SK-N-SH (cell line): Measurements from ENCODE around the gene DNAL4. TPM values are rescaled to one million over a fixed set of nuclear protein-coding genes. Genes with fewer than 3 reads are reported as not detected.

Experiments
- CTCF ChIA-PET: fragments of 300-600, 350-600 bp; formaldehyde crosslinking; extraction: SDS; loops from one replicate; lab custom pipeline; 2021; lab: Yijun Ruan, JAX
- POLR2A ChIA-PET: fragments of 350-600 bp; sonication (Branson Sonifier 250); formaldehyde crosslinking; extraction: SDS; loops from one replicate; lab custom pipeline; 2020; ENCODE audit warnings: antibody characterized with exemption, inconsistent platforms; lab: Yijun Ruan, JAX
- DNase-seq: peaks from one replicate; pipeline ENCODE4 v3.0.0; 2012
- H2AFZ ChIP-seq: fragments of 200-600 bp; sonication (generic); 2 replicates; pipeline ENCODE4 v1.8.1; 2016; ENCODE audit warnings: antibody characterized with exemption, mild to moderate bottlenecking, low read depth
- H3F3A ChIP-seq: fragments of 200-600 bp; sonication (generic); replicated peaks from 2 replicates; pipeline ENCODE3; 2016; ENCODE audit warnings: antibody characterized with exemption, mild to moderate bottlenecking; ENCODE audit not compliant: insufficient read depth
- H3K27ac ChIP-seq, 2 experiments: fragments of 200-500 bp in 1 of 2; fragments of 200-600 bp in 1 of 2; sonication (Bioruptor generic) in 1 of 2; sonication (generic), shearing (Covaris generic) in 1 of 2; 2 replicates each; pipeline versions ENCODE4 v1.5.1 to v1.6.1; 2014 to 2016; ENCODE audit warnings: low read depth in 2 of 2, inconsistent platforms in 1 of 2, low read length in 1 of 2, mild to moderate bottlenecking in 1 of 2, mixed read lengths in 1 of 2
- H3K27me3 ChIP-seq: fragments of 200-600 bp; sonication (generic), shearing (Covaris generic); 2 replicates; pipeline ENCODE4 v1.6.1; 2016; ENCODE audit warnings: mixed run types; ENCODE audit not compliant: insufficient read depth
- H3K36me3 ChIP-seq, 2 experiments: fragments of 200-500 bp in 1 of 2; fragments of 200-600 bp in 1 of 2; sonication (Bioruptor generic) in 1 of 2; sonication (generic) in 1 of 2; replicated peaks in 1 of 2; 2 replicates each; pipeline versions ENCODE3 to v1.5.1; 2014 to 2016; ENCODE audit warnings: low read length in 1 of 2, mild to moderate bottlenecking in 1 of 2; ENCODE audit not compliant: insufficient read depth in 2 of 2, control insufficient read depth in 1 of 2
- H3K4me1 ChIP-seq, 2 experiments: fragments of 200-500 bp in 1 of 2; fragments of 200-600 bp in 1 of 2; sonication (Bioruptor generic) in 1 of 2; sonication (generic), shearing (Covaris generic) in 1 of 2; 2 replicates each; pipeline versions ENCODE4 v1.5.1 to v1.6.1; 2014 to 2016; ENCODE audit warnings: low read depth in 1 of 2, low read length in 1 of 2, mixed run types in 1 of 2; ENCODE audit not compliant: insufficient read depth in 2 of 2, control insufficient read depth in 1 of 2
- H3K4me2 ChIP-seq: fragments of 200-600 bp; sonication (generic), shearing (Covaris generic); 2 replicates; pipeline ENCODE4 v1.6.1; 2017; ENCODE audit warnings: mixed run types
- H3K4me3 ChIP-seq, 2 experiments: fragments of 200-500 bp in 1 of 2; fragments of 200-600 bp in 1 of 2; sonication (Bioruptor generic) in 1 of 2; sonication (generic), shearing (Covaris generic) in 1 of 2; 2 replicates each; pipeline versions ENCODE4 v1.5.1 to v1.8.1; 2014 to 2016; ENCODE audit warnings: low read depth in 2 of 2, inconsistent platforms in 1 of 2, low read length in 1 of 2, mild to moderate bottlenecking in 1 of 2, mixed read lengths in 1 of 2, moderate library complexity in 1 of 2
- H3K79me2 ChIP-seq: fragments of 200-600 bp; sonication (generic); 2 replicates; pipeline ENCODE4 v1.8.1; 2017; ENCODE audit warnings: mild to moderate bottlenecking; ENCODE audit not compliant: insufficient read depth
- H3K9ac ChIP-seq: fragments of 200-600 bp; sonication (generic); 2 replicates; pipeline ENCODE4 v1.6.1; 2017; ENCODE audit warnings: mixed run types
- H3K9me2 ChIP-seq: fragments of 200-600 bp; sonication (generic); 2 replicates; pipeline ENCODE4 v1.6.1; 2017; ENCODE audit warnings: mixed run types
- H3K9me3 ChIP-seq: fragments of 200-600 bp; sonication (generic); 2 replicates; pipeline ENCODE4 v1.6.1; 2017; ENCODE audit warnings: mixed run types, mild to moderate bottlenecking, moderate library complexity
- H4K20me1 ChIP-seq: fragments of 200-600 bp; sonication (generic); 2 replicates; pipeline ENCODE4 v1.6.1; 2017; ENCODE audit warnings: mild to moderate bottlenecking, mixed run types; ENCODE audit not compliant: insufficient read depth
- CTCF ChIP-seq: fragments of 200-600 bp; sonication (generic); IDR thresholded peaks from 2 replicates; pipeline ENCODE4 v1.6.1; 2017; ENCODE audit warnings: antibody characterized with exemption, mild to moderate bottlenecking, moderate library complexity
- EZH2phosphoT487 ChIP-seq: fragments of 200-600 bp; sonication (generic); IDR thresholded peaks from 2 replicates; pipeline ENCODE4 v1.6.1; 2017; ENCODE audit warnings: low read depth, mixed run types, mild to moderate bottlenecking, antibody characterized with exemption, moderate library complexity, borderline replicate concordance
- FOXJ3 ChIP-seq: sonication (generic); formaldehyde crosslinking; IDR thresholded peaks from 2 replicates; pipeline ENCODE4 v1.5.1; 2020; ENCODE audit warnings: mild to moderate bottlenecking, missing genetic modification reagents
- FOXM1 ChIP-seq: IDR thresholded peaks from 2 replicates; pipeline ENCODE4 v1.4.0; 2012; ENCODE audit warnings: low read depth, mild to moderate bottlenecking
- GATA2 ChIP-seq: sonication (generic); formaldehyde crosslinking; IDR thresholded peaks from 2 replicates; pipeline ENCODE4 v1.5.0; 2020; ENCODE audit warnings: mild to moderate bottlenecking, missing genetic modification reagents
- IRF3 ChIP-seq: fragments of 150-350 bp; IDR thresholded peaks from 2 replicates; pipeline ENCODE4 v1.6.1; 2016; ENCODE audit warnings: mild to moderate bottlenecking, low read depth, low read length
- JUND ChIP-seq: IDR thresholded peaks from 2 replicates; pipeline ENCODE4 v1.4.0; 2012
- MAX ChIP-seq: IDR thresholded peaks from 2 replicates; pipeline ENCODE4 v1.4.0; 2012; ENCODE audit warnings: low read depth
- MXI1 ChIP-seq: IDR thresholded peaks from 2 replicates; pipeline ENCODE4 v1.6.1; 2012; ENCODE audit warnings: mild to moderate bottlenecking, low read depth, low read length, improper control_type of control experiment
- NFIC ChIP-seq: IDR thresholded peaks from 2 replicates; pipeline ENCODE4 v1.4.0; 2012; ENCODE audit warnings: borderline replicate concordance
- NRF1 ChIP-seq: IDR thresholded peaks from 2 replicates; pipeline ENCODE4 v1.6.1; 2012; ENCODE audit warnings: low read depth, mild to moderate bottlenecking, low read length
- RAD21 ChIP-seq: IDR thresholded peaks from 2 replicates; pipeline ENCODE4 v1.6.1; 2012; ENCODE audit warnings: mild to moderate bottlenecking, low read length
- RCOR1 ChIP-seq: fragments of 150-350 bp; IDR thresholded peaks from 2 replicates; pipeline ENCODE4 v1.6.1; 2017; ENCODE audit warnings: antibody characterized with exemption, low read length
- REST ChIP-seq: IDR thresholded peaks from 2 replicates; pipeline ENCODE4 v1.6.1; 2012; ENCODE audit warnings: mild to moderate bottlenecking, low read depth, low read length, moderate library complexity
- SMC3 ChIP-seq: IDR thresholded peaks from 2 replicates; pipeline ENCODE4 v1.6.1; 2012; ENCODE audit warnings: low read depth, low read length, improper control_type of control experiment
- USF1 ChIP-seq: IDR thresholded peaks from 2 replicates; pipeline ENCODE4 v1.4.0; 2012; ENCODE audit warnings: low read depth, borderline replicate concordance
- YY1 ChIP-seq: IDR thresholded peaks from 2 replicates; pipeline ENCODE4 v1.4.0; 2012; ENCODE audit warnings: low read depth, mild to moderate bottlenecking
- WGBS: methylation state at CpG from one replicate; pipeline ENCODE4 v1.1.6; 2017; ENCODE audit warnings: low lambda C conversion rate; 5-methylcytosine and 5-hydroxymethylcytosine counted together
- polyA plus RNA-seq, 3 experiments: library from polyadenylated mRNA; depleted of rRNA; stranded (reverse); fragments of >200 nt; gene quantifications; 2 replicates each; pipeline ENCODE4 v1.2.3, GENCODE V29; 2012

Gene DNAL4
- polyA plus RNA-seq, 1 of the 3 experiments (the other 2 are of a cell fraction), result 15.1 TPM

- no peak overlapping the region for H3K27ac ChIP-seq
- H3K36me3 ChIP-seq, result no peaks in the 10 kb centered on the region
- peaks cover 5% of the 10 kb centered on the region; the same call in 1 of the 2 replicates for H3K79me2 ChIP-seq
- H3K9me3 ChIP-seq, result no peaks in the 10 kb centered on the region
- H3K9me2 ChIP-seq, result no peaks in the 10 kb centered on the region
- ChIA-PET POLR2A (no interaction called here), CTCF (interaction anchor here (1.3 kb wide), 1 partner anchor 24 kb away, joined by 4 read pairs; no protein-coding TSS in a partner anchor)
- no peaks in the 10 kb centered on the region for H3K27me3 ChIP-seq
- no peak overlapping the region for H2AFZ ChIP-seq
- peaks cover 14 to 17% of the 10 kb centered on the region in 2 experiments; a peak in 3 of 4 replicates for H3K4me1 ChIP-seq
- H3K9ac ChIP-seq, result no peak overlapping the region
- no peaks in the 10 kb centered on the region for H4K20me1 ChIP-seq
- WGBS, result 54% methylated on average over 4 of the region's 4 CpGs
- H3F3A ChIP-seq, result peaks cover 3% of the 10 kb centered on the region
- H3K4me2 ChIP-seq, result peak overlapping the region; percentile 74
- peak overlapping the region; percentile 63 to 66 for H3K4me3 ChIP-seq
- no peak for DNase-seq
- no peak for TF ChIP-seq RAD21
- no peak for TF ChIP-seq JUND
- no peak for TF ChIP-seq FOXM1
- no peak for TF ChIP-seq RCOR1
- no peak for TF ChIP-seq EZH2phosphoT487
- no peak for TF ChIP-seq REST
- TF ChIP-seq NRF1, result no peak
- no peak for TF ChIP-seq YY1
- TF ChIP-seq SMC3, result no peak
- TF ChIP-seq GATA2 (CRISPR knock-in tag), result no peak
- no peak for TF ChIP-seq FOXJ3
- no peak for TF ChIP-seq CTCF
- TF ChIP-seq MXI1, result no peak
- no peak for TF ChIP-seq USF1
- no peak for TF ChIP-seq NFIC
- TF ChIP-seq MAX, result no peak
- no peak for TF ChIP-seq IRF3
- TF ChIP-seq, all 33 proteins: peak for 0
Observed at GRCh38 chr22:38792833-38793232, 1.1 kb downstream of the DNAL4 start.
